ENCODE measurements around the gene LY6G6C.

DNA sequence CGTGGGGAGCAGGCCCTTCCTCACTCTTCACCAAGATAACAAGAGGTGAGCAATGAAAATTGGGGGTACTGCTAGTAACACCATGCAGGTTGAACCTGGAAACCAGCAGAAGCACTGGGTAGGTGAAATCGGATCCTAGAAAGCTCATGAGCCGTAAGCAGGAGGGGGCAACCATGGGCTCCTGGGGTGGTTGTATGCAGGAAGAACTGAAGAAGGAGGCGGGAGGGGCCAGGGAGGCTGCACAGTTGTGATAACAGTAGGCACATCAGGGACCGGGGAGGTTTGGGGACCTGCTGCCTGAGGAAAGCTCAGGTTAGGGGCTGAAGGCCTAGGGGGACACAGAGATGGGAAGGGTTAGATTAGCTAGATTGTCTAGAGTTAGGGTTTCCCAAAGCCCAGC, 35.1 kb downstream of the LY6G6C start:
- TF ChIP-seq, protein P1, sequence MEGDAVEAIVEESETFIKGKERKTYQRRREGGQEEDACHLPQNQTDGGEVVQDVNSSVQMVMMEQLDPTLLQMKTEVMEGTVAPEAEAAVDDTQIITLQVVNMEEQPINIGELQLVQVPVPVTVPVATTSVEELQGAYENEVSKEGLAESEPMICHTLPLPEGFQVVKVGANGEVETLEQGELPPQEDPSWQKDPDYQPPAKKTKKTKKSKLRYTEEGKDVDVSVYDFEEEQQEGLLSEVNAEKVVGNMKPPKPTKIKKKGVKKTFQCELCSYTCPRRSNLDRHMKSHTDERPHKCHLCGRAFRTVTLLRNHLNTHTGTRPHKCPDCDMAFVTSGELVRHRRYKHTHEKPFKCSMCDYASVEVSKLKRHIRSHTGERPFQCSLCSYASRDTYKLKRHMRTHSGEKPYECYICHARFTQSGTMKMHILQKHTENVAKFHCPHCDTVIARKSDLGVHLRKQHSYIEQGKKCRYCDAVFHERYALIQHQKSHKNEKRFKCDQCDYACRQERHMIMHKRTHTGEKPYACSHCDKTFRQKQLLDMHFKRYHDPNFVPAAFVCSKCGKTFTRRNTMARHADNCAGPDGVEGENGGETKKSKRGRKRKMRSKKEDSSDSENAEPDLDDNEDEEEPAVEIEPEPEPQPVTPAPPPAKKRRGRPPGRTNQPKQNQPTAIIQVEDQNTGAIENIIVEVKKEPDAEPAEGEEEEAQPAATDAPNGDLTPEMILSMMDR (conservative IDR thresholded peaks at IDR 0.05; ENCODE audit: low read depth, low read length) = no peak
- TF ChIP-seq EZH2 (IDR thresholded peaks at IDR 0.05; ENCODE audit: borderline replicate concordance, low read depth, low read length, poor library complexity, severe bottlenecking) = no peak
